ENCODE measurements around the gene MYT1. TPM values are rescaled to one million over a fixed set of nuclear protein-coding genes. Genes with fewer than 3 reads are reported as not detected.

MYT1 gene
- total and polyA plus RNA-seq, 2 donors (not counting 1 experiment from before 2014, with no cell fraction given), result not detected

- Histone ChIP-seq H4K20me1 (ENCODE audit: control insufficient read depth, extremely low read depth, insufficient read depth, low read length) (no peaks in the 10 kb centered on the region), H3K27ac (ENCODE audit: insufficient read depth, low read length) (no peak overlapping the region), H3K36me3 (ENCODE audit: control insufficient read depth, insufficient read depth, low read length) (no peaks in the 10 kb centered on the region), H3K4me1 (ENCODE audit: control insufficient read depth, extremely low read depth, insufficient read depth, low read length) (no peaks in the 10 kb centered on the region), H3K9ac (ENCODE audit: insufficient read depth, low read length) (no peak overlapping the region), H2AFZ (ENCODE audit: low read length) (no peak overlapping the region), H3K4me3 (replicated peaks in 1 of 4; ENCODE audit: control extremely low read depth in 1 of 4, insufficient read depth in 1 of 4, low read depth in 3 of 4, low read length in 4 of 4) (no peak overlapping the region), H3K4me2 (ENCODE audit: extremely low read depth, insufficient read depth, low read length) (no peak overlapping the region), H3K27me3 (ENCODE audit: control insufficient read depth, insufficient read depth, low read length) (peaks cover 2% of the 10 kb centered on the region), H3K79me2 (ENCODE audit: control insufficient read depth, insufficient read depth, low read length) (no peaks in the 10 kb centered on the region), H3K9me3 (ENCODE audit: control insufficient read depth, insufficient read depth, low read depth, low read length) (no peaks in the 10 kb centered on the region)
- TF ChIP-seq EZH2 (IDR thresholded peaks at IDR 0.05; ENCODE audit: low read length, missing control alignments) (no peak), CTCF (conservative IDR thresholded peaks at IDR 0.05 in 1 of 2, IDR thresholded peaks at IDR 0.05 in 1 of 2; ENCODE audit: low read depth in 1 of 2, low read length in 2 of 2) (no peak)
- DNase-seq (ENCODE audit: low read depth in 2 of 2), result no peak
Measured at GRCh38 chr20:64196847-64197306, 32.6 kb downstream of the MYT1 start.

GRCh38 chr20:64198347-64198746, 34.1 kb downstream of the MYT1 start:
- DNase-seq (ENCODE audit: low read depth in 2 of 2), result no peak
- no peaks in the 10 kb centered on the region for H3K4me1 ChIP-seq (ENCODE audit: control insufficient read depth, extremely low read depth, insufficient read depth, low read length)
- no peak overlapping the region for H3K4me3 ChIP-seq (replicated peaks in 1 of 4; ENCODE audit: control extremely low read depth in 1 of 4, insufficient read depth in 1 of 4, low read depth in 3 of 4, low read length in 4 of 4)
- H3K4me2 ChIP-seq (ENCODE audit: extremely low read depth, insufficient read depth, low read length), result no peak overlapping the region
- no peak overlapping the region for H2AFZ ChIP-seq (ENCODE audit: low read length)
- no peaks in the 10 kb centered on the region for H4K20me1 ChIP-seq (ENCODE audit: control insufficient read depth, extremely low read depth, insufficient read depth, low read length)
- no peak overlapping the region for H3K27ac ChIP-seq (ENCODE audit: insufficient read depth, low read length)
- TF ChIP-seq EZH2 (IDR thresholded peaks at IDR 0.05; ENCODE audit: low read length, missing control alignments) (no peak), CTCF (conservative IDR thresholded peaks at IDR 0.05 in 1 of 2, IDR thresholded peaks at IDR 0.05 in 1 of 2; ENCODE audit: low read depth in 1 of 2, low read length in 2 of 2) (no peak)
- H3K9ac ChIP-seq (ENCODE audit: insufficient read depth, low read length), result no peak overlapping the region
- peaks cover 2% of the 10 kb centered on the region for H3K27me3 ChIP-seq (ENCODE audit: control insufficient read depth, insufficient read depth, low read length)
- no peaks in the 10 kb centered on the region for H3K9me3 ChIP-seq (ENCODE audit: control insufficient read depth, insufficient read depth, low read depth, low read length)
- no peaks in the 10 kb centered on the region for H3K79me2 ChIP-seq (ENCODE audit: control insufficient read depth, insufficient read depth, low read length)
- H3K36me3 ChIP-seq (ENCODE audit: control insufficient read depth, insufficient read depth, low read length), result no peaks in the 10 kb centered on the region

- H3K9ac ChIP-seq (ENCODE audit: insufficient read depth, low read length), result no peak overlapping the region
- H3K79me2 ChIP-seq (ENCODE audit: control insufficient read depth, insufficient read depth, low read length), result no peaks in the 10 kb centered on the region
- H3K4me2 ChIP-seq (ENCODE audit: extremely low read depth, insufficient read depth, low read length), result no peak overlapping the region
- no peak overlapping the region for H2AFZ ChIP-seq (ENCODE audit: low read length)
- no peaks in the 10 kb centered on the region for H3K4me1 ChIP-seq (ENCODE audit: control insufficient read depth, extremely low read depth, insufficient read depth, low read length)
- no peaks in the 10 kb centered on the region for H3K9me3 ChIP-seq (ENCODE audit: control insufficient read depth, insufficient read depth, low read depth, low read length)
- H3K27me3 ChIP-seq (ENCODE audit: control insufficient read depth, insufficient read depth, low read length), result peaks cover 2% of the 10 kb centered on the region
- no peak for DNase-seq (ENCODE audit: low read depth in 2 of 2)
- no peak overlapping the region for H3K4me3 ChIP-seq (replicated peaks in 1 of 4; ENCODE audit: control extremely low read depth in 1 of 4, insufficient read depth in 1 of 4, low read depth in 3 of 4, low read length in 4 of 4)
- H3K27ac ChIP-seq (ENCODE audit: insufficient read depth, low read length), result no peak overlapping the region
- TF ChIP-seq CTCF (conservative IDR thresholded peaks at IDR 0.05 in 1 of 2, IDR thresholded peaks at IDR 0.05 in 1 of 2; ENCODE audit: low read depth in 1 of 2, low read length in 2 of 2) (no peak), EZH2 (IDR thresholded peaks at IDR 0.05; ENCODE audit: low read length, missing control alignments) (no peak)
- no peaks in the 10 kb centered on the region for H3K36me3 ChIP-seq (ENCODE audit: control insufficient read depth, insufficient read depth, low read length)
- H4K20me1 ChIP-seq (ENCODE audit: control insufficient read depth, extremely low read depth, insufficient read depth, low read length), result no peaks in the 10 kb centered on the region
Measured at GRCh38 chr20:64199395-64199794, 35.1 kb downstream of the MYT1 start.
